HG02759 (cell line): ENCODE measurements around the gene CISD3.

Experiments
- ATAC-seq: cut with Tn5 transposase; IDR thresholded peaks from one replicate; pipeline ENCODE4 v1.9.1; 2021; ENCODE audit warnings: mild to moderate bottlenecking, moderate library complexity; ENCODE audit not compliant: unreplicated experiment

CISD3 gene

GRCh38 chr17:38729886-38730525 is at the start of gene CISD3:
Gene CISD3 (plus strand): TSS chr17:38730341. CDS start chr17:38730359, 18 bp downstream.
- peak; percentile 86 for ATAC-seq

- ATAC-seq = no peak
Observed at GRCh38 chr17:38681096-38681495, 49.0 kb upstream of the CISD3 start.

- no peak for ATAC-seq
Observed at GRCh38 chr17:38685491-38685890, 44.6 kb upstream of the CISD3 start.

- no peak for ATAC-seq
Observed at GRCh38 chr17:38687286-38687685, 42.9 kb upstream of the CISD3 start.

GRCh38 chr17:38690386-38690785 is 39.8 kb upstream of the CISD3 start:
- ATAC-seq = no peak

GRCh38 chr17:38691154-38691553 is 39.0 kb upstream of the CISD3 start:
- no peak for ATAC-seq

- ATAC-seq = no peak
Observed at GRCh38 chr17:38693700-38694329, 36.3 kb upstream of the CISD3 start.

GRCh38 chr17:38697061-38697820 is 32.9 kb upstream of the CISD3 start:
- ATAC-seq = no peak

GRCh38 chr17:38698760-38699159 is 31.4 kb upstream of the CISD3 start:
- no peak for ATAC-seq

GRCh38 chr17:38701504-38702165 is 28.5 kb upstream of the CISD3 start:
- no peak for ATAC-seq

GRCh38 chr17:38702166-38702915 is 27.8 kb upstream of the CISD3 start:
- no peak for ATAC-seq

- no peak for ATAC-seq
Observed at GRCh38 chr17:38702916-38703741, 27.0 kb upstream of the CISD3 start.

- no peak for ATAC-seq
Observed at GRCh38 chr17:38703742-38704605, 26.2 kb upstream of the CISD3 start.

- ATAC-seq = peak; percentile 29
Observed at GRCh38 chr17:38704606-38705522, 25.3 kb upstream of the CISD3 start, which contains the start of gene MLLT6. Gene MLLT6 (plus strand): TSS chr17:38705273. CDS start chr17:38705633, 360 bp downstream.

- no peak for ATAC-seq
Observed at GRCh38 chr17:38705523-38705802, 24.7 kb upstream of the CISD3 start.

- ATAC-seq = no peak
Observed at GRCh38 chr17:38705803-38706504, 24.2 kb upstream of the CISD3 start.

- ATAC-seq = no peak
Observed at GRCh38 chr17:38706505-38707216, 23.5 kb upstream of the CISD3 start.
